ENCODE measurements around the gene TIFAB.

The TIFAB gene

GRCh38 chr5:135435467-135436330 lies 16.5 kb downstream of the TIFAB start:
- no peak overlapping the region for H3K4me3 ChIP-seq (ENCODE audit: control insufficient read depth, low read depth, low read length)
- DNase-seq (ENCODE audit: low read depth), result no peak
- TF ChIP-seq CTCF (IDR thresholded peaks at IDR 0.05; ENCODE audit: control insufficient read depth, insufficient read depth, low read depth, low read length, missing control alignments), result no peak

- no peak overlapping the region for H3K4me3 ChIP-seq (ENCODE audit: control insufficient read depth, low read depth, low read length)
Measured at GRCh38 chr5:135434591-135435466, 17.3 kb downstream of the TIFAB start.

GRCh38 chr5:135433681-135434426 lies 18.3 kb downstream of the TIFAB start:
- no peak overlapping the region for H3K4me3 ChIP-seq (ENCODE audit: control insufficient read depth, low read depth, low read length)
- TF ChIP-seq CTCF (IDR thresholded peaks at IDR 0.05; ENCODE audit: control insufficient read depth, insufficient read depth, low read depth, low read length, missing control alignments), result peak; percentile 1
- peak; percentile 46 for DNase-seq (ENCODE audit: low read depth)

More at GRCh38 chr5:135434591-135435466, 17.3 kb downstream of the TIFAB start:
- peak; percentile 53 for DNase-seq (ENCODE audit: low read depth)
- TF ChIP-seq CTCF (IDR thresholded peaks at IDR 0.05; ENCODE audit: control insufficient read depth, insufficient read depth, low read depth, low read length, missing control alignments), result no peak

GRCh38 chr5:135432113-135432512 lies 20.0 kb downstream of the TIFAB start:
- no peak for TF ChIP-seq CTCF (IDR thresholded peaks at IDR 0.05; ENCODE audit: control insufficient read depth, insufficient read depth, low read depth, low read length, missing control alignments)
- DNase-seq (ENCODE audit: low read depth), result no peak
- no peak overlapping the region for H3K4me3 ChIP-seq (ENCODE audit: control insufficient read depth, low read depth, low read length)

GRCh38 chr5:135430135-135430437 lies 22.1 kb downstream of the TIFAB start:
- no peak for DNase-seq (ENCODE audit: low read depth)
- no peak for TF ChIP-seq CTCF (IDR thresholded peaks at IDR 0.05; ENCODE audit: control insufficient read depth, insufficient read depth, low read depth, low read length, missing control alignments)

More at GRCh38 chr5:135430135-135430437, 22.1 kb downstream of the TIFAB start:
- no peak overlapping the region for H3K4me3 ChIP-seq (ENCODE audit: control insufficient read depth, low read depth, low read length)

Measured in AG09309 (cell line).